ENCODE data around the gene NRIP3.

- TF ChIP-seq FOXK2 (IDR thresholded peaks at IDR 0.05), result no peak
- TF ChIP-seq ZNF384 (IDR thresholded peaks at IDR 0.05), result no peak
- no peak for TF ChIP-seq SP1 (IDR thresholded peaks at IDR 0.05)
- no peak for TF ChIP-seq ARNT (IDR thresholded peaks at IDR 0.05)
- no peak for TF ChIP-seq FOXA1 (IDR thresholded peaks at IDR 0.05)
- TF ChIP-seq HDGF (IDR thresholded peaks at IDR 0.05; ENCODE audit: borderline replicate concordance), result no peak
- TF ChIP-seq SUZ12 (IDR thresholded peaks at IDR 0.05), result no peak
- TF ChIP-seq TARDBP (IDR thresholded peaks at IDR 0.05), result no peak
- TF ChIP-seq NFRKB (IDR thresholded peaks at IDR 0.05), result no peak
- TF ChIP-seq, protein P1, sequence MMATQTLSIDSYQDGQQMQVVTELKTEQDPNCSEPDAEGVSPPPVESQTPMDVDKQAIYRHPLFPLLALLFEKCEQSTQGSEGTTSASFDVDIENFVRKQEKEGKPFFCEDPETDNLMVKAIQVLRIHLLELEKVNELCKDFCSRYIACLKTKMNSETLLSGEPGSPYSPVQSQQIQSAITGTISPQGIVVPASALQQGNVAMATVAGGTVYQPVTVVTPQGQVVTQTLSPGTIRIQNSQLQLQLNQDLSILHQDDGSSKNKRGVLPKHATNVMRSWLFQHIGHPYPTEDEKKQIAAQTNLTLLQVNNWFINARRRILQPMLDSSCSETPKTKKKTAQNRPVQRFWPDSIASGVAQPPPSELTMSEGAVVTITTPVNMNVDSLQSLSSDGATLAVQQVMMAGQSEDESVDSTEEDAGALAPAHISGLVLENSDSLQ (IDR thresholded peaks at IDR 0.05), result no peak
Observed at GRCh38 chr11:8987446-8987845, 16.4 kb downstream of the NRIP3 start.

All from HEK293T (cell line).